Fibroblast of pulmonary artery (primary cell): ENCODE results near the gene LRP1B.

Experiments
- DNase-seq: peaks from one replicate; pipeline ENCODE4 v3.0.0-alpha.2; 2010; ENCODE audit warnings: low read depth
- H3K4me3 ChIP-seq: replicated peaks from 2 replicates; pipeline ENCODE4 v1.5.1; 2011; ENCODE audit warnings: low read depth, mild to moderate bottlenecking, control low read depth, low read length, moderate library complexity
- TF ChIP-seq, protein P1 (sequence below): IDR thresholded peaks from 2 replicates; pipeline ENCODE4 v1.5.1; 2011; ENCODE audit warnings: mild to moderate bottlenecking, control low read depth, low read length, inconsistent platforms; ENCODE audit errors: missing control alignments

The LRP1B gene

GRCh38 chr2:141467331-141467730 lies 663.5 kb downstream of the LRP1B start:
- TF ChIP-seq, protein P1, sequence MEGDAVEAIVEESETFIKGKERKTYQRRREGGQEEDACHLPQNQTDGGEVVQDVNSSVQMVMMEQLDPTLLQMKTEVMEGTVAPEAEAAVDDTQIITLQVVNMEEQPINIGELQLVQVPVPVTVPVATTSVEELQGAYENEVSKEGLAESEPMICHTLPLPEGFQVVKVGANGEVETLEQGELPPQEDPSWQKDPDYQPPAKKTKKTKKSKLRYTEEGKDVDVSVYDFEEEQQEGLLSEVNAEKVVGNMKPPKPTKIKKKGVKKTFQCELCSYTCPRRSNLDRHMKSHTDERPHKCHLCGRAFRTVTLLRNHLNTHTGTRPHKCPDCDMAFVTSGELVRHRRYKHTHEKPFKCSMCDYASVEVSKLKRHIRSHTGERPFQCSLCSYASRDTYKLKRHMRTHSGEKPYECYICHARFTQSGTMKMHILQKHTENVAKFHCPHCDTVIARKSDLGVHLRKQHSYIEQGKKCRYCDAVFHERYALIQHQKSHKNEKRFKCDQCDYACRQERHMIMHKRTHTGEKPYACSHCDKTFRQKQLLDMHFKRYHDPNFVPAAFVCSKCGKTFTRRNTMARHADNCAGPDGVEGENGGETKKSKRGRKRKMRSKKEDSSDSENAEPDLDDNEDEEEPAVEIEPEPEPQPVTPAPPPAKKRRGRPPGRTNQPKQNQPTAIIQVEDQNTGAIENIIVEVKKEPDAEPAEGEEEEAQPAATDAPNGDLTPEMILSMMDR: no peak
- no peak overlapping the region for H3K4me3 ChIP-seq
- no peak for DNase-seq

DNA sequence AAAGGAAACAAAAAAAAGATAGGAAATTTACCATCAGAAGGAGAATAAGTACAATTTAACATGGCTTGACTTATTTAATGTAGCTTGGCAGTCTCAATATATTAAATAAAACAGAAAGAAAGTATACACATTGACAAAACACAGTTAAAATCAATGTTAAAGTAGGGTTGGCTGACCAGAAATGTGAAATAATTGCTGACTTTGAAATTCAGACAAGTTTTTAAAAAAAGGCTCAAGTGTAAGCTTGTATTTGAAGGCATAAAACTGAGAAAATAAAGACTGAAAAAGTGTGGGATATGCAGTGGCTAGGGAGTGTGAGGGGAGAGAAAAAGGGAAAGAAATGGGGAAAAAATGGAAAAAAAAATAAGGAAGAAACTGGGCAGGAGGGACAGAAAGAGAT lies 665.8 kb downstream of the LRP1B start:
- DNase-seq: no peak
- no peak overlapping the region for H3K4me3 ChIP-seq
- TF ChIP-seq, protein P1: no peak

- no peak overlapping the region for H3K4me3 ChIP-seq
- DNase-seq: no peak
- TF ChIP-seq, protein P1: no peak
Measured at GRCh38 chr2:141458351-141458750, 672.5 kb downstream of the LRP1B start.

GRCh38 chr2:141455877-141456276 lies 674.9 kb downstream of the LRP1B start:
- TF ChIP-seq, protein P1: no peak
- no peak for DNase-seq
- no peak overlapping the region for H3K4me3 ChIP-seq

DNA sequence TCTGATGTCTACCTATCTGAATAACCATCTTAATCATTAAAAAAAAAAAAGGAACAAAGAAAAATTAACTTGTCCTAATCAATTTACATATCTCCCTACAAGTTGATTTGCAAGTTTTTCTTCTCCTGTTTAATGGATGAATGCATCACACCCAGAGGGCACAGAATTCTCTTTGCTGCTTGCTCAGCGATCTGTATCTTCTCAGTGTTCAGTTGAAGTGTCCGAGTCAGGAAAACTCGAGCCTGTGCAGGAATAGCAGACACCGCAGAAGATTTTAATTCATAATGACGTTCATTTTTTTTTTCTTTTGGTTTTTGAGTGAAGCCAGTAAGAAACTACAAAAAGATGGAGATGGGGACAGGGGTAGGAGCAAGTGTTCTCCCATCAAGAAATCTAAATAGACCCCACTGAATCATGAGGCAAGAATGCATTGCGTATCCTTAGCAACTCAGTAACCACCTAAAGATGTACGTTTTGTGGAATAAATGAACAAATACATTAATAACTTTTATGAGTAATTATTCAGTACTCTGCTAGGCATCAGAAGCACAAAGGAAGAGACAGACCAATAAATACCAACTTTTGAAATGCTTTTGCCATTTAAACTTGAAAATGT lies 675.5 kb downstream of the LRP1B start:
- no peak for DNase-seq
- TF ChIP-seq, protein P1: no peak
- H3K4me3 ChIP-seq: no peak overlapping the region

DNA sequence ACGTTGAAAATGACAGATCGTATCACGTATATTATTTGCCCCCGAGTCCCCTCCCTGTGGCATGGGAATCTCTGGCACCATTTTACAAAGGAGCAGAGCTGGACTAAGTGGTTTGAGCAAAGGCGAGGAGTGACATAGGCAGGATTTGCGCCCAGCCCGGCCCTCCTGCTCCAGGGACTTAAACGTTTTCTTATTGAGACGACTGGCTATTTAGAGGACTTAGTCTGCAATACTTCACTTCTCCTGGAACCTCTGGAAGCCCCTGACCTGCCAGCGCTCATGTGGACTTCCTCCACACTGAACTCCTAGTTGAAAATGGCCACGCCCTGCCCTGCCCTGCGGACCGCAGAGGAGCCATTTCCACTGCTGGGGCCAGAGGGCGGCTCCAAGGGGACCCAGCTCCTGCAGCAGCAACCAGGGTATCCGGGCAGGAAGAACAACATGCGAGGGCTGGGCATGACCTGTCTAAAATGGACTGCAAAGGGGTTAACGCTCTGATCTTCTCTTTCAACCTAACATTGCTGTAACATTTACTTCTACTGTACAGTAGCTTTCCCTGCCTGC lies 690.7 kb downstream of the LRP1B start:
- TF ChIP-seq, protein P1: no peak
- no peak overlapping the region for H3K4me3 ChIP-seq
- DNase-seq: no peak

DNA sequence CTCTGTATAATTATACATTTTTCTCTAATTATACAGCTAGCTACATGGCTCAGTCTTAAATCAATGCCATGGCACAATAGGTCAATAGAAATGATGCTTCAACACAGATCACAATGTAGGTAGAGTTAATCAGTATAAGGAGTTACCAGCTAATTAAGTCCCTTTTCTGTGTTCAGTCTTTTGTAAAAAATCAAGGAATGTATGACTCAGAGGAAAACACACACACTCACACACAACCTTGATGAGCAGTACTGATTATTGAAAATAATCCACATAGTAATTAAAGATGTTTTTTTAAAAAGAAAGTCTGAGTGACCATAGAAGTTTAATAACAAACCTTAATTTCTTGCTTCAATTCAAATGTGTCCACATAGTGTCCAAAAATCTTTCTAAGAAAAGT lies 691.3 kb downstream of the LRP1B start:
- TF ChIP-seq, protein P1: no peak
- no peak for DNase-seq
- H3K4me3 ChIP-seq: no peak overlapping the region
